Ascending aorta (tissue), 2 donors: ENCODE measurements around the gene NBAS. TPM values are rescaled to one million over a fixed set of nuclear protein-coding genes. Genes with fewer than 3 reads are reported as not detected.
"Not testable (repeated sequence)": the region's sequence is repeated elsewhere in the genome, so short reads cannot be mapped to it uniquely, and the experiment has no call there.

Source experiments
- DNase-seq, 2 donors: peaks; one replicate each; pipeline ENCODE4 v3.0.0-alpha.2; 2019; ENCODE audit warnings: low spot score in 2 of 2
- H3K27ac ChIP-seq, 2 donors: fragments of 200-600 bp; sonication (generic); one replicate each; pipeline ENCODE4 v1.5.1; 2016 to 2017; ENCODE audit warnings: mild to moderate bottlenecking in 1 of 2
- H3K27me3 ChIP-seq: fragments of 200-600 bp; sonication (generic); one replicate; pipeline ENCODE4 v1.5.1; 2017
- H3K36me3 ChIP-seq, 2 donors: fragments of 200-600 bp; sonication (generic); one replicate each; pipeline ENCODE4 v1.5.1; 2016
- H3K4me1 ChIP-seq, 2 donors: fragments of 200-600 bp; sonication (generic); one replicate each; pipeline ENCODE4 v1.5.1; 2016 to 2017; ENCODE audit warnings: mild to moderate bottlenecking in 1 of 2
- H3K4me3 ChIP-seq, 2 donors: fragments of 200-600 bp; sonication (generic); one replicate each; pipeline ENCODE4 v1.5.1; 2016 to 2017; ENCODE audit warnings: mild to moderate bottlenecking in 1 of 2
- H3K9me3 ChIP-seq, 2 donors: fragments of 200-600 bp; sonication (generic); one replicate each; pipeline ENCODE4 v1.5.1; 2016
- intact Hi-C: fragments of 100-400 bp; cut with DNase I; formaldehyde crosslinking; loops from one replicate; pipeline ENCODE4 v1.15.1; 2023
- total RNA-seq: library from RNA; depleted of rRNA; stranded (reverse); fragments of >200 nt; gene quantifications from one replicate; pipeline ENCODE4 v1.1.0, GENCODE V29; 2016
- TF ChIP-seq, protein P1 (sequence below), 3 experiments: fragments of 200-600 bp in 2 of 3; fragments of 450-650 bp in 1 of 3; sonication (generic) in 2 of 3; IDR thresholded peaks; one replicate each; pipeline ENCODE4 v1.5.1; 2016 to 2019; ENCODE audit warnings: antibody characterized with exemption in 3 of 3, mild to moderate bottlenecking in 1 of 3, moderate library complexity in 1 of 3

NBAS gene
- total RNA-seq, 1 donor from 2014 or later = 37.1 TPM

DNA sequence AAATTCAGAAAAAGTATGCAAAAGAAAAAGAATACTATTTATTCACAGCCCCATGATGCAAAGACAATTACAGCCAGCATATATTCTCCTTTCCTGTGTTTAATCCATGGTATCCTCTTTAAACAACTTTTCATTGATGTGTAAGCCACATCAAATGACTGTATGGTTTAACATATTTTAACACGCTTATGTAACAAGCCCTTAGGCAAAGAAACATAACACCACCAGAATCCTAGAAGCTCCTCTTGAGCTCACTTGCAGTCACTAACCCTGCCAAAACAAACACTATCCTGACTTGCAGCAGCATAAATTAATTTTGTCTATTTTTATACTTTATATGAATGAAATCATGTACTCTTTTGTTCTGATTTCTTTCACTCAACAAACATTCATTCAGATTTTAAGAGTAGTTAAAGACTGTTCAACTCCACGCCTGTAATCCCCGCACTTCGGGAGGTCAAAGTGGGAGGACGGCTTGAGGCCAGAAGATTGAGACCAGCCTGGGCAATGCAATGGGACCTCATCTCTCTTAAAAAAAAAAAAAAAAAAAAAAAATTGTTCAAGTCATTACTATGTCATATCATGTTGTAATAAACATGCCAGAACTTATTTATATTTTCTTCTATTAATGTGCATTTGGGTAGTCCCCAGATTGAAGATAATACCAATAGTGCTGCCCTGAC lies 226.3 kb downstream of the NBAS start:
- Histone ChIP-seq H3K27me3 (no peaks in the 10 kb centered on the region), H3K4me3 (no peak overlapping the region), H3K4me1 (no peaks in the 10 kb centered on the region), H3K36me3 (peaks cover 7 to 13% of the 10 kb centered on the region in 2 donors), H3K9me3 (no peaks in the 10 kb centered on the region), H3K27ac (no peak overlapping the region)
- TF ChIP-seq, protein P1, sequence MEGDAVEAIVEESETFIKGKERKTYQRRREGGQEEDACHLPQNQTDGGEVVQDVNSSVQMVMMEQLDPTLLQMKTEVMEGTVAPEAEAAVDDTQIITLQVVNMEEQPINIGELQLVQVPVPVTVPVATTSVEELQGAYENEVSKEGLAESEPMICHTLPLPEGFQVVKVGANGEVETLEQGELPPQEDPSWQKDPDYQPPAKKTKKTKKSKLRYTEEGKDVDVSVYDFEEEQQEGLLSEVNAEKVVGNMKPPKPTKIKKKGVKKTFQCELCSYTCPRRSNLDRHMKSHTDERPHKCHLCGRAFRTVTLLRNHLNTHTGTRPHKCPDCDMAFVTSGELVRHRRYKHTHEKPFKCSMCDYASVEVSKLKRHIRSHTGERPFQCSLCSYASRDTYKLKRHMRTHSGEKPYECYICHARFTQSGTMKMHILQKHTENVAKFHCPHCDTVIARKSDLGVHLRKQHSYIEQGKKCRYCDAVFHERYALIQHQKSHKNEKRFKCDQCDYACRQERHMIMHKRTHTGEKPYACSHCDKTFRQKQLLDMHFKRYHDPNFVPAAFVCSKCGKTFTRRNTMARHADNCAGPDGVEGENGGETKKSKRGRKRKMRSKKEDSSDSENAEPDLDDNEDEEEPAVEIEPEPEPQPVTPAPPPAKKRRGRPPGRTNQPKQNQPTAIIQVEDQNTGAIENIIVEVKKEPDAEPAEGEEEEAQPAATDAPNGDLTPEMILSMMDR (IDR thresholded peaks at IDR 0.05) = no peak
- intact Hi-C loops = no loop called here
- DNase-seq = no peak

DNA sequence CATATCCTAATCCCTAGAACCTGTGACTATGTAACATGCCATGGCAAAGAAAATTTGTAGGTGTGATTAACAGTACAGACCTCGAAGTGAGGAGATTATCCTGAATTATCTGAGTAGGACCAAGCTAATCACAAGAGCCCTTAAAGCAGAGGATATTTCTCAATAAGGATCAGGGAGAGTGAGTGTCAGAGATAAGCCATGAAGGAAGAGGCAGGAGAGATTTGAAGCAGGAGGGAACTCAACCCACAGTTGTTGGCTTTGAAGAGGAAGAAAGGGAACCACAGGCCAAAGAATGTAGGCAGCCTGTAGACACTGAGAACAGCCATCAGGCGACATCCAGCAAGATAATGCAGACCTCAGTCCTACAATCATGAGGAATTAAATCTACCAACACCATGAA lies 229.3 kb downstream of the NBAS start:
- no peak overlapping the region for H3K4me3 ChIP-seq
- no peaks in the 10 kb centered on the region for H3K27me3 ChIP-seq
- intact Hi-C loops = no loop called here
- TF ChIP-seq, protein P1 (IDR thresholded peaks at IDR 0.05) = no peak
- DNase-seq = no peak
- H3K4me1 ChIP-seq = no peaks in the 10 kb centered on the region
- peaks cover 28 to 38% of the 10 kb centered on the region in 2 donors for H3K36me3 ChIP-seq
- no peak overlapping the region for H3K27ac ChIP-seq
- no peaks in the 10 kb centered on the region for H3K9me3 ChIP-seq

DNA sequence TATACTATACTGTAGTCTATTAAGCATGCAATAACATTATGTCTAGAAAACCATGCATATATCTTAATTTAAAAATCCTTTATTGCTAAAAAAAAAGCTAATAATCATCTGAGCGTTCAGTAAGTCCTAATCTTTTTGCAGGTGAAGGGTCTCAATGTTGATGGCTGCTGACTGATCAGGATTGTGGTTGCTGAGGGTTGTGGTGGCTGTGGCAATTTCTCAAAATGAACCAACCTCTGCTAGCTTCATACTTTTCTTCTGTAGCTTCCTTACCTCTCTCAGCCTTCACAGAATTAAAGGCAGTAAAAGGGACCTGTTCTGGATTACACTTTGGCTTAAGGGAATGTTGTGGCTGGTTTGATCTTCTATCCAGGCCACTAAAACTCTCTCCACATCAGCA lies 235.8 kb downstream of the NBAS start:
- TF ChIP-seq, protein P1 (IDR thresholded peaks at IDR 0.05) = no peak
- intact Hi-C loops = no loop called here
- Histone ChIP-seq H3K36me3 (peaks cover 26 to 49% of the 10 kb centered on the region in 2 donors), H3K27ac (no peak overlapping the region), H3K9me3 (peaks cover 0 to 13% of the 10 kb centered on the region in 2 donors), H3K4me3 (no peak overlapping the region), H3K27me3 (no peaks in the 10 kb centered on the region), H3K4me1 (no peaks in the 10 kb centered on the region)
- no peak for DNase-seq

DNA sequence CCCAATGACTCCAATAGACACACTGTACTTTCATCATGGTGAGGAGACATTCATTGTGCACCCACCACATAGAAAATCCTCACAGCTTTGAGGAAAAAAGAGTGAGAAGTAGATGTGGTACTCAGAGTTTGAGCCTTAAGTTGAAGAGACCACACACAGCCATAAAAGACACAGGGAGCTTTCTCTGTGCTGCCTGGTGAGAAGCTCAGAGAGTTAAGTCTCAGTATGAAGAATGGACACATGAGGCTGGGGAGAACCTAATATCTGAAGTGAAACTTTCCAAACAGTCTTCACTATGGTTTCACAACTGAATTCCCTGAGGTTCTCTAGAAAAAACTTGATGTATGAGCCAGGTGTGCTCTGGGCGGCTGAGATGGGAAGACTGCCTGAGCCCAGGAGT lies 237.9 kb downstream of the NBAS start:
- intact Hi-C loops = no loop called here
- H3K27ac ChIP-seq = no peak overlapping the region
- TF ChIP-seq, protein P1 (IDR thresholded peaks at IDR 0.05) = no peak
- H3K4me1 ChIP-seq = no peaks in the 10 kb centered on the region
- H3K9me3 ChIP-seq = peaks cover 0 to 21% of the 10 kb centered on the region in 2 donors
- no peak overlapping the region for H3K4me3 ChIP-seq
- DNase-seq = no peak
- H3K36me3 ChIP-seq = peaks cover 7 to 30% of the 10 kb centered on the region in 2 donors
- H3K27me3 ChIP-seq = no peaks in the 10 kb centered on the region

DNA sequence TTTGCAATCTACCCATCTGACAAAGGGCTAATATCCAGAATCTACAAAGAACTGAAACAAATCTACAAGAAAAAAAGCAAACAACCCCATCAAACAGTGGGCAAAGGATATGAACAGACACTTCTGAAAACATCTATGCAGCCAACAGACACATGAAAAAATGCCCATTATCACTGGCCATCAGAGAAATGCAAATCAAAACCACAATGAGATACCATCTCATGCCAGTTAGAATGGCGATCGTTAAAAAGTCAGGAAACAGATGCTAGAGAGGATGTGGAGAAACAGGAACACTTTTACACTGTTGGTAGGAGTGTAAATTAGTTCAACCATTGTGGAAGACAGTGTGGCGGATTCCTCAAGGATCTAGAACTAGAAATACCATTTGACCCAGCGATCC lies 239.7 kb downstream of the NBAS start:
- peaks cover 0 to 26% of the 10 kb centered on the region in 2 donors for H3K9me3 ChIP-seq
- H3K4me1 ChIP-seq, H3K4me3 ChIP-seq, intact Hi-C loops, DNase-seq, H3K27ac ChIP-seq, H3K27me3 ChIP-seq: not testable (repeated sequence)
- peaks cover 0 to 20% of the 10 kb centered on the region in 2 donors for H3K36me3 ChIP-seq

DNA sequence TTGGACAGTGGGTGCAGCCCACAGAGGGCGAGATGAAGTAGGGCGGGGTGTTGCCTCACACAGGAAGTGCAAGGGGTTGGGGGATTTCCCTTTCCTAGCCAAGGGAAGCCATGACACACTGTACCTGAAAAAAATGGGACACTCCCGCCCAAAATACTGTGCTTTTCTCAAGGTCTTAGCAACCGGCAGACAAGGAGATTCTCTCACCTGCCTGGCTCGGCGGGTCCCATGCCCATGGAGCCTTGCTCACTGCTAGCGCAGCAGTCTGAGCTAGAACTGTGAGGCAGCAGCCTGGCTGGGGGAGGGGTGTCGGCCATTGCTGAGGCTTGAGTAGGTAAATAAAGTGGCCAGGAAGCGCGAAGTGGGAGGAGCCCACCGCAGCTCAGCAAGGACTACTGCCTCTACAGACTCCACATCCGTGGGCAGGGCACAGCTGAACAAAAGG lies 244.7 kb downstream of the NBAS start:
- no peak overlapping the region for H3K4me3 ChIP-seq
- intact Hi-C loops = no loop called here
- no peak overlapping the region for H3K27ac ChIP-seq
- no peaks in the 10 kb centered on the region for H3K36me3 ChIP-seq
- TF ChIP-seq, protein P1 (IDR thresholded peaks at IDR 0.05) = no peak
- H3K27me3 ChIP-seq = no peaks in the 10 kb centered on the region
- no peaks in the 10 kb centered on the region for H3K4me1 ChIP-seq
- H3K9me3 ChIP-seq = peaks cover 0 to 25% of the 10 kb centered on the region in 2 donors
- no peak for DNase-seq
